DMS 273 treated with DMSO at 0.1 percent for 48 hours (cell line): ENCODE measurements around the gene TSPAN9.

Source experiments
- DNase-seq: peaks from one replicate; lab custom pipeline; 2025; lab: John Stamatoyannopoulos, UW

TSPAN9 gene

DNA sequence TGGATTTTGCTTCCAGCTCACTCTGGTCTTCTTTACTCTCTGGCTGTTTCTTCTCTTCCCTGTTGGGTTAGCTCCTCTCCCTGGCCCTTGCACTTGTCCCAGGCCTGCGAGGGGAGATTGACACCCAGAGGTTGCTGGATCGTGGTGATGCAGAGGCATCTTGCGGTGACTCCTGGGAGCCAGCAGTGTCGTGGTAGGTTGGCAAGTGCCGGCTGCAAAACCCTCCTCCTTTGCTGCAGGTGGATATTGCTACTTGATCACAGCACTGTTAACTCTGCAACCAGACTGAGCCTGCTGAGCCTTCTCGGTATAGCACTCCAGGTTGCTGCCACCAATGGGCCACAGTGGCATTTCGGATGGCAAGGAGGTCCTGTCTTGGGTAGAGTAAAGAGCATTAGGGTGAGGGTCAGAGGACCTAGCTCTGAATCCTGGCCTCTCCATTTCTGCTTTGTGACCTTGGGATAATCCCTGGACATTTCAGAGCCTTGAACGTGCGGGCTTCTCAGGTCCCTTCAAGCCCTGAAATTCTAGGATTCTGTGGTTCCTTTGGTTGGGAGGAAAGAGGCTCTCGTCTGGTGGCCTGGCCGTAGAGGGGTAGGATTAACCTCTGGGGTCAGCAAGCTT is 87.4 kb downstream of the TSPAN9 start:
- no peak for DNase-seq

DNA sequence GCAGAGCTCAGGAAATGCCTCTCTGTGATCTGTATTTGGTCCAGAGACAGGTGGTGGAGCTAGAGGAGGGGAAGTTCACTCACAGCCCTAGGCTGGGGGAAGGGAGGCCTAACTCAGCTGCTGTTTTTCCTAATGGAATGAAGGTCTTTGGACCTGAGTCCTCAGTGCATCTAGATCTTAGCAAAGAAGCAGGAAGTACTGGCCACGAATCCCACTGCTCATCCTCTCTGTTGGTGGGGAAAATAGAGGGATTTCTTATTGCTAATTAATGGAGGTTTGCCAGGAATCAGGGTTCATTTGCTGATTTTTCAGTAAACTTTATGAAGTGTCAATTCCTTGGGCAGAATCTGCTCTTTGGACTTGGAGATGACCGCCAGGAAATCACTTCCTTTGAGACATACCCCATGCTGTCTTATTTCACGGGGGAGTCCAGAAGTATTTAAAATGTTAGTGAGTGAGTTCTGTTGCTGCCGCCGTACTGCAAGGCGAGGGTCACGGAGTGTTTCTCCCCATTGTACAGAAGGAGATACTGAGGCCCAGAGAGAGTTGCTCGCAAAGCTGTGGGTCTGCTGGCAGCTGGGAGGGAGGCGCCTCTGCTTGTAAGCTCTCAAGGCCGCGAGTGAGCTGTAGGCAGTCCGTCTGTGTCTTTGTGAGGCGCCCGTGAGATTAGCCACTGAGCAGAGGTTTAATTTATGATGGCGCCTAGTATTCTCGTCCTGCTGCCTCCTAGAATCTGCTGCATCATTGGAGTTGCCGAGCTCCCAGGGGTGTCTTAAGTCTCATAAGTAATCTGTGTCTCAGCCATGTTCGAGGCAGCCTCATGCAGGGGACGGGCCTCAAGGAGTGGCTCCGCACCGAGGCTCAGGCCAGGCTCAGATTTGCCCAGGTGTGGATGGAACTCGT is 88.2 kb downstream of the TSPAN9 start:
- no peak for DNase-seq

DNA sequence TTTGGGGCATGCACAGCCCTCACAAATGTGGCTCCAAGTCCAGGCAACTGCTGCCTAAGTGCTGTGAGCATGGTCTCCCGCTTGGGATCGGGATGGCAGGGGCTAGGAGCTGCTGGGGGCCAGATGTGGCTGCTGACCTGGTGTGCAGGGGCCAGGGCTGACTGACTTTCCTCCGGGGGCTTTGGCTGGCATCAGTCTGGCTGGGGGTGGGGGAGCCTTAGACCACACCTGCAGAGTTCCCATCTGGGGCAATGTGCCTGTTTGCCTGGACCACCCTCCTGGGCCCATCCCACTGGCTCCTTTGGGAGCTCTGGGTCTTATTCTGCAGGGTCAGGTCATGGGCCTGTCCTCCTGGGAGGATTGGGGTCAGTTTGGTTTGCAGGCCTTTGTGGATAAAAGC is 90.5 kb downstream of the TSPAN9 start:
- DNase-seq, result no peak

DNA sequence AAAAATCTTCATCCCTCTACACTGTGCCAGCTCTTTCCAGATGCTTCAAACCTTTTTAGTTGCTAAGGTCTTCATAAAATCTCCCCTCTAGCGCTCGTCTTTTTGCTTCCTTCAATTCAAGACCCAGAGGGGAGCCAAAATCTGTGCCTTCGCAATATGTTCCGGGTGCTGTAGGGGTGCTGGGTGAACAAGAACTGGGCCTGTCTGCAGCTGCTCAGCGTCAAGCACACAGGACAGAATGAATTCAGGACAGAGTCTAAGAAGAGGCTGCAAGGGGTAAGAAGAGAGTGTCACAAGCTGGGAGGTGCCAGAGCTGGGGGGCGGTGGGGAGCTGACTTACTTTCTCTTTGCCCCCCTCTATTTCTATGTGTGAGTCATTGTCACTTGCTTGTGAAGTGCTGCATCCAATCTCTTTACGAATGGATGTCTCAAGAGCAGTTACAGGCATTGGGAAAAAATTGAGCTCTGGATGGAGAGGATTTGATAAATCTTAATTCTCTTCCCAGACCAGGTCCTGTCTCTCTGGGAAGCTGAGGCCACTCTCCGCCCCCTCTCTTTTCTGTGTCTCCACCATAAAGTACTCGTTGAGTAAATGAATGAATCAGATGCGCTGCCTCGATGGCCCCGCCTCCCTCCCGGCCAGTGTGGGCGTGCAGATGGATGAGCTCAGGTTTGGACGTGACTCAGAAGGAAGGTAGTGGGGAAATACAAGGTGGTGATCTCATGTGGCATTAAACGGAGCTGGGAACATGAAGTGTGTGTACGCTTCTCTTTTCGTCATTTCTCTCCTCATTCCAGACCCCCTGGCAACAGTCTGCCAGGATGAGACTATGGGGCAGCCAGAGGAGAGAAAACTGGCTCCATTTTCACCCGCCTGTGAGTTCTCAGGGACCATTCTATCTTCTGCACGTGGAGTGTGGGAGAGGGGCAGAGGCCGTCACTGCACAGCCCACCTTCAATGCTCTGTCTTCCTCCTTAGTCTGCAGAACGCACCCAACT is 91.3 kb downstream of the TSPAN9 start:
- DNase-seq, result no peak

DNA sequence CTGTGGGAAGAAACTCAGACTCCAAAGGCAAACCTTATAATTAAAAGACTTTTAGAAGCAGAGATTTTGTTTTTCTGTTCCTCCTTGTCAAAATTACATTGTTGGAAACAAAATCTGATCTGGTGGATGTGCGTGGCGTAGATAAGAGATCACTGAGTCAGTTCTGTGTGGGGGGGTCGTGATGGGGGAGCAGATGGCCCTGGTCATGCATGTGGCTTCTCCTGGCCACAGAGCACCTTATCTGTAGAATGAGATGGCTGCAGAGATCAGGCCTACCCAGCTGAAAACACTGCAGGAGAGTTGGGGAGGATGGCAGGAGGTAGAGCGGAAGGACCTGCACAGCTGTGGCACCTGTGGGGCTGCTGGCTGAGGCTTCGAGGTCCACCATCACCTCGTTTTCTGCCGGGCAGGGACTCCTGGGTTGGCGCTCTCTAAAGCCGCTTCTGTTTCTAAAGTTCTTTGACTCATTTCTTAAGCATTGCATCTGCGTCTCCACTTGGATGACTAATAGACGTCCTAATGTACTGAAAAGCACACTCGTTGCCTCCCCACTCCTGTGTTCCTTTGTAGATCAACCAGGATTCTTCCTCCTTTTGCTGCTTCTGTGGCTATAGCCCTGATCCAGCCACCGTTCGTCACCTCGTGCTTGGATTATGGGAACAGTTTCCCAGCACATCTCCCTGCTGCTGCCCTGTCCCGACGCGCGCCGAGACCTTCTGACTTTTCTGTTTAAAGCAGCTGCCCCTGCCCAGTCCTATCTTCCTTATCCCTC is 93.4 kb downstream of the TSPAN9 start:
- DNase-seq, result no peak

DNA sequence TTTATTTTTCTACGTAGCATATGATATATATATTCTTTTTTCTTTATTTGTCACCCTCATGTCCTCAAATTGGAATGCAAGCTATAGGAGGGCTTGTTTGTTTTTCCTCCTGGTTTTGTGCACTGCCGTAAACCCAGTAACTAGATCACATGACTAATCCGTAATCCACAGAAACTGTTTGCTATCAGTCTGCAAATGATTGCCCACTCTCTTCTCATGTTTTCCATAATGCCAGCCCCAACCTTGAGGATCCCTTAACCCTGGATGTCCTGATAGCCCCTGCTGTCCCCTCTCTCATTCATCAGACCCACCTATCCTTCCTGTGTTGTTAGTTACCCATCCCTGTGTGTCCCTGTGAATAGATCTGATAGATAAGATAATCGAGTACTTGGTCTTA is 94.0 kb downstream of the TSPAN9 start:
- no peak for DNase-seq

DNA sequence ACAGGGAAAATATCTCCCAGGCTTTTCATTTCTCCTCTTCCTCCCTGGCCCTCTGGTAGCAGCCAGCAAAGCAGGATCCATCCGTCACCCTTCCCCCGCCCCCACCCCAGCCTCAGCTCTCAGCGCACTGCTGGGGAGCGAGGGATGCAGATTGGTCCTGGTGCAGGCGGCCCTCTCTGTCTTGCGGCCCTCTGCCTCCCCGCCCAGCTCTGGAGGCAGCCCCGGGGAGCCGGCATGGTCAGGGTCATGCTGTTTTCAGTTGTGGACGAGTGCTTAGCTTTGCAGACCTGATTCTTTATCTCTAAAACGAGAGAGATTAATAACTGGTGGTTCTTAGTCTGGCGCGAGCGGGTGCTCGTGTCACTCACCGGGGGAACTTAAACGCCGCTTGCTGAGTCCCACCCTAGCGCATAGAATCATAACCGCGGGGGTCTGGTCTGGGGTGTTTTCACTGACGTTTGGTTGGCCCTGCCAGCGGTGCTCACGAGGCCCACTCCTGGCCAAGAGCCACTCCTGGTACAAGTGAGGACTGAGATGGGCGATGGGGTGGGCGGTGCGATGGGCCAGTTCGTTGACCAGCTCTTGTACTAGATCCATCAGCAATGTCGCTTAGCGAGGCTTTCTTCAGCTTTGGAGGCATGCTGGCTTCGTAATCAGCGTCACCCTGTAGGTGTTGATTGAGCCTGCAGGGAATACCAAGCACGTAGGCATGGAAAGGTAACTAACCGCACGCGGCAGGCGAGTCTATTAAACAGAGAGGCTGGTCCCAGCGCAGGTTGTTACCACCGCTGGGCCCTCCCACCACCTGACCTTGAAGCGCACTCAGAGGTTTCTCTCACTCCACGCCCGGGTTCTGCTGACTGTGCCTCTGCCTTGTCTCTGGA is 95.2 kb downstream of the TSPAN9 start:
- DNase-seq, result no peak

DNA sequence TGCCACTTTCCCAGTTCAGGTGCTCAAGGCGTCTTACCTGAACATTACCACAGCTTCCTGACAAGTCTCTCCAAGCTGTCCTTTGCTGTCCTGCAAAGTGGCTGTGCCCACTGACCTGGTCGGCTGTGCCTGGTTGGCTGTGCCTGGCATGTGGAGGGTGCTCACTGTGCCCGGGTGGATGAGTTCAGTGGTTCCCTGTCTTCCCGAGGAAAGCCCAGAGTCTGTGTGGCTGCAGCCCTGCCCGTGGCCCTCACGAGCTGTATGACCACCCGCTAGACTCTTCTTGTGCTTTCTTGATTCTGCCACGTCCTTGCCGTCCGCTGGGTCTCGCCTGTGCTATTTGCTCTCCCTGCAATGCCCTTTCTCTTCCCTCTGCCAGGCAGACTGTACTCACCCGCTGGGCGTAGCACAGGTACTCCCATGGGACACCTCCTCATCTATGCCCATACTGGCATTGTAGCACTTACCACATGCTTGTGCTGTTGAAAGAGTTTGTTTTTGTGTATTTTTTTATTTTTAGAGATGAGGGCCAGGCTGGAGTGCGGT is 95.9 kb downstream of the TSPAN9 start:
- no peak for DNase-seq

DNA sequence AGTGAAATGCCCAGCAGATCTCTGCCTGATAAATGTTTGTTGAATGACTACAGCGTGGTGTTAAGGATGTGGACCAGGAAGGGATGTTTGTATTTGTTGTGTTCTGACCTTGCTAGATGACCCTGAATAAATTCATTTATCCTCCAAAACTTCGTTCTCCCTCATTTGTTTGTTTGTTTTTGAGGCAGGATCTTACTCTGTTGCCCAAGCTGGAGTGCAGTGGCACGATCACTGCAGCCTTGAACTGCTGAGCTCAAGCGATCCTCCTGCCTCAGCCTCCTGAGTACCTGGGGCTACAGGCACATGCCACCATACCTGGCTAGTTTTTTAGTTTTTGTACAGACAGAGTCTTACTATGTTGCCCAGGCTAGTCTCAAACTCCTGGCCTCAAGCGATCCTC is 96.7 kb downstream of the TSPAN9 start:
- DNase-seq, result no peak

DNA sequence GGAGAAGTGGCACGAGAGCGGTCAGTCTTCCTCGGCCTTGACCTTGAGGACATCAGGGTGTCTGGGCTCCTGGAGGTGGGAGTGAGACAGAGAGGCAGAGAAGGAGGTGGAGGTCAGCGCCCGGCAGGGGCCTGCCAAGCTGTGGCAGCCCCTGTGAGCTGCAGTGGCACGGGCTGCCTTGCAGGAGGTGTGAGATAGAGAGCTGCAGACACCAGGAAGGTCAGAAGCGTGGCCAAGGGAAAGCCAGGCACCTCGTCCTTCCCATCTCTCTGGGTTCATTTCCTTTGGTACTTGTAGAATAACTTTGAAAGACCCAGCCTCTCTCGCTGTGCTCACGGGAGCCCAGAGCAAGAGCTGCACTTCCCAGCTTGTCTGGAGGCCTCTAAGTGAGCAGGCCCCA is 98.1 kb downstream of the TSPAN9 start:
- DNase-seq, result no peak

DNA sequence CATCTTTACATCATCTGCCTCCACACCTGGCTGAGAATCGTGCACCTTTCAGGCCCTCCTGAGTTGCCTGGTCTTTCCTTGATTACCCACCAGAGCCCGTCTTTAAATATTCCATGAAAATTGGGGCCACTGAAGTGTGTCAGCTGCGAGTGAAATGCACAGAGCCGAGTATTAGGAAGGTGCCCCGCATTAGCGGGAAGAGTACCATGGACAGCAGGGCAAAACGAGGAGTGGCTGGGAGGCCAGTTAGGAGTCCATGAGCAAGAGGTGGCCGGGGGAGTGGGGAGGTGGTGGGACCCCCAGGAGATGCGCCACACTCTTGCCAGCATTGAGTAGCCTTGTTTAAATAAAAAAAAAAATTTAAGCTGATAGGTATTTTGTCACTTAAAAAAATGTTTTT is 99.6 kb downstream of the TSPAN9 start:
- no peak for DNase-seq

DNA sequence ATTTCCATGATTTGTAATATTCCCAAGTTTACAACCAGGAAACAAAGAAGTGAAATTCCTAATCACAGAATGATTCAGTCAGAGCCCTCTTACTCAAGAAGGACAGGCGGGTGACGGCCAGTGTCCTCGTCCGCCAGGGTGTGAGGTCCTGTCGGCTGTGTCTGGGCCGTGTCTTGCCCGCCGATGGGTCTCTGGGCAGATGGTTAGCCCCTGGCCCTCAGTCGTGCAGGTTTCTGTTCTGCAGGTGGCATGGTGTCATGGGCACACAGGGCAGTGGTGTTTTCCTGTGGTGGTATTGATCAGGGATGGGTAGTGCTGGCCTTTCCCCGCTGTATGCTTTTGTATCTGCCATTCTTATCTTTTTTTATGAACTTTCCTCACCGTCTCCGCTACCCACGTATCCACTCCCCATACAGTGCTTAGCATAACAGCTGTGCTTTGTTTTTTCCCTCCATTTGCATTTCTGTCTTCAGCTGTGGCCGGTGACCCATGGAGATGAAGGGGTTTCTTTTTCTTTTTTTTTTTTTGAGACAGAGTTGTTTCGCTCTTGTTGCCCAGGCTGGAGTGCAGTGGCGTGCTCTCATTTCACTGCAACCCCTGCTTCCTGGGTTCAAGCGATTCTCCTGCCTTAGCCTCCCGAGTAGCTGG is 100.7 kb downstream of the TSPAN9 start:
- no peak for DNase-seq

DNA sequence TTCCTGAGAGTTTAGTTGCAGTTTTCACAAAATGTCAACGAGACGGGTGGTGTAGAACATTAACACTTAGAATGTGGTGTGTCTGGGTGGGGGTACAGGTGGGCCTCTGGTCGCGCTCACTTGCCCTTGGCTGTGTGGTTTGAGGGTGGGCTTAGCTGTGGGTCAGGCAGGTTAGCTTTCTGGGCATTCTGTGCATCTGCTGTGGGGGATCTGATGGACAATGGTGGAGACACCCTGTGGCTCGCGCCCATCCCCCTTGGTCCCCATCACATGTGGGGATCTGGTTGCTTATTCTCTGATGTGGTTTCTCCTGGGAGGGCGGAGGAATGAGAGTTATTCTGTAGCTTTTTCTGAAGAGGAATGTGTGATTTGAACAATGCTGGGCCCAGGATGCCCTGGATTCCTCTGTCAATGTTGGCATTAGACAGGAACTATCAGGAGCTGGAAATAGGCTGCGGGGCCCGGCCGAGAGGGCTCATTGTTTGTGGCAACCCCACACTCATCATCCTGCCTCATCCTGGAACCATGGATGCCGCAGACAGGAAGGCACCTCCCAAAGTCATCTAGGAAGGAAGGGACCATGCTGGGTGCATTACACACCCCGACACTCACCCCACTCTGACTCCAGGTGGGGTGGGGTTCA is 101.6 kb downstream of the TSPAN9 start:
- DNase-seq, result no peak

DNA sequence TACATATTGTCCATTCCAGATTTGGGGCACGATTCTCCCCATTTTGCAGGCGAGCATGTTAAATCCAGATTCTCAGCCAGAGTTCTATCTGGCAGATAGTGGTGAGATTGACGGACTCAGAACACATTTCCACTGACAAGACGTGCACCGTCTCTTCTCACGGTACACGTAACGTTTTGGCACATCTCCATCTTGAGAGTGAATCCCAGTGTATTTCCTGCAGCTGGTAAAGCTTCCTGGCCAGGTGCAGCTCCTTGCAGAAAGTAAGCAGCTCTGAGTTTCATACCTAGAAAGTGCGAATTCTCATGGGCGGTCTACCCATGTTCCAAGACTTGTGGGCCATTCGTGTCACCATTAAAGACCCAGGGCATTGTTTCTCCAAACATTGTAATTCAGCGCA is 102.6 kb downstream of the TSPAN9 start:
- no peak for DNase-seq

DNA sequence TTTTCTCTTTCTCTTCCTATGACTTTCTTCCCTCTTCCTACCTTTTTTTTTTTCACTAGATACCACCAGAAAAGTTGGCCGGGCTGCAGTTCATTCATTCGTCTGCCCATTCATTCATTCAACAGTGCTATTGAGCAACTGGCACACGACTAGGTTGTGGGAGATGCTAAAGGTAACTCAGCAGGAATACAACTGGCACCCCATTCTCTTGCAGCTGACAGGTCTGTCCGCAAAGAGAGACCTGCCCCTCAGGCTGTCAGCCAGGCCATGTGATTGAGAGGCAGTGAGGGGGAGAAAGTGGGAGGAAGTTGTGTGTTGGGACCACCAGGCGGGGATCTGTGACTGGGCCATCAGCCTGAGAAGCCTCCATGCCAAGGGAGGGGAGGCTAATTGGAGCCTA is 105.2 kb downstream of the TSPAN9 start:
- DNase-seq, result no peak

DNA sequence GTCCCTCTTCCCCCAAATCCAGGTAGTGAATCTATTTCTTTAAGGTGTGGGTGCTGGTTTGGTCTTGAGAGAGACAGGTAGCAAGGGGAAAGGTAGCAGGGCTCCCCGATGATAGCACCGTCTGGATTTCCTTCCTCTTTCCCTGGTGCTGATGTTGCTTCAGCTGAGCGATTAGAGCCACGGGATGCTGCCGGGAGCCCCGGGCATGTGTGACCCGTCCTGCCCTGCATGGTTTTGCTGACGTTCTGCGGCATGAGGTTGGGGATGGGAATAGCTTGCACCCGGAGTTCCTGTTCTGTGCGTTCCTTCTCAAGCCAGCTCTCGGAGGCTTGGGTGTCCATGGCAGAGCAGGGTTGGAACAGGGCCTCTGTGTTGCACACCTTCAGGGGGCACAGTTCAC is 107.3 kb downstream of the TSPAN9 start:
- no peak for DNase-seq

DNA sequence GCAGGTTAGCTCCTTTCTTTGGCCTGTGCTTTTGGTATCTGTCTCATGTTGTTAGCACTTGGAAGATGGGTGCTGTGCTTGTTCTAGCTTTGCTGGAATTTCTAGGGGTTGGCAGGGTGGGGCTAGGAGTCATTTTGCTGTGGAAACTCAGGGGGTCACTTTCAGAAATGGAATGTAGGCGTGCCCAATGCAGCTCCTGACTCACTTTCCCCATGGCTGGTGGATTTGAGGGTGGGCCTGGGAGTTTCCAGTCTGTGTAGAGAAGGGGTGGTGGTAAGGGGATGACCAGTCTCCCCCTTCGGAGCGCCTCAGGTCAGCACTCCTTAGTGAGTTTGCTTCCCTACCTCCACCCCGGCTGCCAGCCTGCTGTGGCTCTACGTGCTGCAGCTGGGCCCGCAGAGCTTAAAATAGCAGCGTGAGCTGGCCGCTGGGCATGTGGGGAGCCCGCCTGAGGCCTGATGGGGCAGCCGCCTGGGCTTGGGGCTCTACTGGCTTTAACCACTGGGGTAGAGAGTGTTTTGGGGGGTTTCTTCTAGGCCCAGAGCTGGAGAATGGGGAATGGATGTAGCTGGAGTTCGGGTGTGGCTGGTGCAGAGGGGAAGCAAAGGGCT is 108.2 kb downstream of the TSPAN9 start:
- DNase-seq, result no peak

DNA sequence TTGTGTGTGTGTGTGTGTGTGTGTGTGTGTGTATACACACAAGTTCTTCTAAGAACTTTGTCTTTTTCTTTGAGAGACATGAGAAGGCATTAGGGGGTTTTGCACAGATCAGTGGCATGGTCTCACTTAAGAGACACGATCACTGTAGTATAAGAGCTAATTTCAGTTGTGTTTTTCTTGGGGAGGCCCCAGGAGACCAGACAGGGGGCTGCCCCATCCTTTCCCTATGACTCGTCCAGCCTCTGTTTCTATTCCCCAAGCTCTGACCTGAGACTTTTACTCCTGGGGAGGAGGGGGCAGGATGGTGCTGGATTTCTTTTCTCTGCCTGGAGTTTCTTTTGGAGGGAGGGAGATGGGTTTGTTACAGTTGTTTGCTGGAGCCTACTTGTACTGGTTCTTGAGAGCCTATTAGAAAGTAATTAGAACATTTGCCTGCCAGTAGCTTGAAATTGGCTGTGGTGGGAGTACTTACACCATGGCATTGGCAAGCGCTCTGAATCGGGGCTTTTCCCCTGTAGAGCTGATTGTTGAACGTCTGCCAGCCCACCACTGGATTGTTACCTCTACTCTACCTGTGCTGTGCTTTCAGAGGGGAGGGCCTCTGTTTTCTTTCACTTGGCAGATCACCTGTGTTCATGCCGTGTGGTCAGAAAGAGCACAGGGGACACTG is 109.5 kb downstream of the TSPAN9 start:
- DNase-seq, result no peak
